ENCODE measurements around the gene PRPH. TPM values are rescaled to one million over a fixed set of nuclear protein-coding genes. Genes with fewer than 3 reads are reported as not detected.

Gene PRPH
- total and polyA plus RNA-seq, 9 of the 15 experiments (the other 6 are each of a cell fraction or from before 2014, with no cell fraction given) = 0.27 to 1.9 (median 1.3) TPM; not detected in 1

- no peak for TF ChIP-seq PBX2 (CRISPR knock-in tag; IDR thresholded peaks at IDR 0.05; ENCODE audit: low read depth)
- peak; percentile 66 for TF ChIP-seq PBX2 (tag; conservative IDR thresholded peaks at IDR 0.05; ENCODE audit: low read depth)
- 0 out of 2 replicates have a peak, but pooled peaks have one; percentile 3 for TF ChIP-seq GTF2F1 (IDR thresholded peaks at IDR 0.05; ENCODE audit: low read depth, low read length)
- TF ChIP-seq ZNF23 (CRISPR knock-in tag; IDR thresholded peaks at IDR 0.05) = no peak
- TF ChIP-seq PYGO2 (tag; IDR thresholded peaks at IDR 0.05) = no peak
- TF ChIP-seq ZNF277 (CRISPR knock-in tag; IDR thresholded peaks at IDR 0.05; ENCODE audit: borderline replicate concordance) = no peak
- TF ChIP-seq SIN3A (IDR thresholded peaks at IDR 0.05; ENCODE audit: borderline replicate concordance in 2 of 2, control insufficient read depth in 1 of 2, low read depth in 2 of 2, low read length in 2 of 2) = 0 out of 4 replicates have a peak, but pooled peaks of 1 of the 2 experiments have one; percentile 31
- peak; percentile 48 for TF ChIP-seq CBFA2T3 (IDR thresholded peaks at IDR 0.05)
- TF ChIP-seq ZNF395 (CRISPR knock-in tag; IDR thresholded peaks at IDR 0.05) = no peak
- no peak for TF ChIP-seq ZNF445 (CRISPR knock-in tag; IDR thresholded peaks at IDR 0.05; ENCODE audit: low read depth)
- no peak for TF ChIP-seq NFIC (IDR thresholded peaks at IDR 0.05)
- TF ChIP-seq ZNF77 (CRISPR knock-in tag; IDR thresholded peaks at IDR 0.05) = no peak
- TF ChIP-seq ZNF124 (CRISPR knock-in tag; IDR thresholded peaks at IDR 0.05) = no peak
- no peak for TF ChIP-seq PTBP1 (IDR thresholded peaks at IDR 0.05; ENCODE audit: low read depth, low read length)
- TF ChIP-seq ZNF316 (IDR thresholded peaks at IDR 0.05) = no peak
- TF ChIP-seq ZNF232 (CRISPR knock-in tag; IDR thresholded peaks at IDR 0.05) = no peak
- no peak for TF ChIP-seq PTTG1 (tag; IDR thresholded peaks at IDR 0.05; ENCODE audit: low read depth)
- TF ChIP-seq, protein P1, sequence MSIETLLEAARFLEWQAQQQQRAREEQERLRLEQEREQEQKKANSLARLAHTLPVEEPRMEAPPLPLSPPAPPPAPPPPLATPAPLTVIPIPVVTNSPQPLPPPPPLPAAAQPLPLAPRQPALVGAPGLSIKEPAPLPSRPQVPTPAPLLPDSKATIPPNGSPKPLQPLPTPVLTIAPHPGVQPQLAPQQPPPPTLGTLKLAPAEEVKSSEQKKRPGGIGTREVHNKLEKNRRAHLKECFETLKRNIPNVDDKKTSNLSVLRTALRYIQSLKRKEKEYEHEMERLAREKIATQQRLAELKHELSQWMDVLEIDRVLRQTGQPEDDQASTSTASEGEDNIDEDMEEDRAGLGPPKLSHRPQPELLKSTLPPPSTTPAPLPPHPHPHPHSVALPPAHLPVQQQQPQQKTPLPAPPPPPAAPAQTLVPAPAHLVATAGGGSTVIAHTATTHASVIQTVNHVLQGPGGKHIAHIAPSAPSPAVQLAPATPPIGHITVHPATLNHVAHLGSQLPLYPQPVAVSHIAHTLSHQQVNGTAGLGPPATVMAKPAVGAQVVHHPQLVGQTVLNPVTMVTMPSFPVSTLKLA (conservative IDR thresholded peaks at IDR 0.05) = 0 out of 4 replicates have a peak, but pooled peaks of 1 of the 2 experiments have one; percentile 30
- peak; percentile 55; the same call in 1 of the 2 replicates for TF ChIP-seq CBFB (CRISPR knock-in tag; IDR thresholded peaks at IDR 0.05)
- no peak for TF ChIP-seq MXI1 (IDR thresholded peaks at IDR 0.05; ENCODE audit: low read depth, low read length)
- TF ChIP-seq JUNB (CRISPR knock-in tag; conservative IDR thresholded peaks at IDR 0.05) = no peak
- 0 out of 2 replicates have a peak, but pooled peaks have one; percentile 32 for TF ChIP-seq ZNF384 (IDR thresholded peaks at IDR 0.05; ENCODE audit: low read depth, low read length)
Measured at GRCh38 chr12:49342914-49343731, 48.2 kb downstream of the PRPH start (continued).

Data from K562 (cell line).